ENCODE measurements around the gene NTRK2. TPM values are rescaled to one million over a fixed set of nuclear protein-coding genes. Genes with fewer than 3 reads are reported as not detected.

Gene NTRK2
- total and polyA plus RNA-seq, 2 experiments from 2014 or later: 0.03 TPM; not detected in 1

GRCh38 chr9:84694248-84694647, 24.7 kb downstream of the NTRK2 start:
- no peaks in the 10 kb centered on the region for H3K27me3 ChIP-seq (ENCODE audit: insufficient read depth)
- no peaks in the 10 kb centered on the region for H3K36me3 Mint-ChIP-seq (ENCODE audit: low read depth)
- no peak overlapping the region for H2AFZ ChIP-seq
- no peaks in the 10 kb centered on the region for H3K4me1 ChIP-seq (ENCODE audit: insufficient read depth)
- no peaks in the 10 kb centered on the region for H4K20me1 ChIP-seq (replicated peaks; ENCODE audit: insufficient read depth)
- H3K9me3 Mint-ChIP-seq: no peaks in the 10 kb centered on the region
- H3K27ac ChIP-seq (ENCODE audit: low read depth): no peak overlapping the region
- peaks cover 3% of the 10 kb centered on the region for H3K27me3 Mint-ChIP-seq (ENCODE audit: insufficient read depth, low read depth, poor library complexity)
- H3K4me3 Mint-ChIP-seq: no peak overlapping the region
- H3K27ac Mint-ChIP-seq: no peak overlapping the region
- H3K4me1 Mint-ChIP-seq: peaks cover 7% of the 10 kb centered on the region
- no peak for TF ChIP-seq ZNF114 (CRISPR knock-in tag; IDR thresholded peaks at IDR 0.05)
- TF ChIP-seq POLR2AphosphoS5 (IDR thresholded peaks at IDR 0.05; ENCODE audit: low read depth): no peak
- no peak for TF ChIP-seq JUNB (IDR thresholded peaks at IDR 0.05; ENCODE audit: unreplicated experiment)
- H3K9me2 ChIP-seq (ENCODE audit: insufficient read depth): no peaks in the 10 kb centered on the region
- H3K4me3 ChIP-seq: no peak overlapping the region
- H3F3A ChIP-seq (replicated peaks; ENCODE audit: low read depth): no peaks in the 10 kb centered on the region
- no peaks in the 10 kb centered on the region for H3K79me2 ChIP-seq (replicated peaks; ENCODE audit: insufficient read depth)
- DNase-seq (ENCODE audit: low spot score): peak; percentile 23
- ATAC-seq: peak; percentile 49
- H3K4me2 ChIP-seq: 0 out of 2 replicates have a peak overlapping the region, but pooled peaks have one; percentile 25
- no peaks in the 10 kb centered on the region for H3K36me3 ChIP-seq (ENCODE audit: insufficient read depth)

GRCh38 chr9:84697042-84697441, 27.5 kb downstream of the NTRK2 start:
- DNase-seq (ENCODE audit: low spot score) (no peak), ATAC-seq (peak; percentile 21; the same call in 2 of the 3 replicates)
- H3K4me3 ChIP-seq: no peak overlapping the region
- H2AFZ ChIP-seq: no peak overlapping the region
- Mint-ChIP-seq H3K4me1 (peaks cover 9% of the 10 kb centered on the region), H3K4me3 (no peak overlapping the region), H3K27me3 (ENCODE audit: insufficient read depth, low read depth, poor library complexity) (peaks cover 3% of the 10 kb centered on the region), H3K36me3 (ENCODE audit: low read depth) (no peaks in the 10 kb centered on the region), H3K27ac (no peak overlapping the region), H3K9me3 (no peaks in the 10 kb centered on the region)
- H3K4me1 ChIP-seq (ENCODE audit: insufficient read depth): no peaks in the 10 kb centered on the region; the same call in 1 of the 2 replicates
- H3F3A ChIP-seq (replicated peaks; ENCODE audit: low read depth): no peaks in the 10 kb centered on the region
- no peaks in the 10 kb centered on the region for H3K36me3 ChIP-seq (ENCODE audit: insufficient read depth)
- no peaks in the 10 kb centered on the region for H3K27me3 ChIP-seq (ENCODE audit: insufficient read depth)
- H3K9me2 ChIP-seq (ENCODE audit: insufficient read depth): no peaks in the 10 kb centered on the region
- H3K4me2 ChIP-seq: no peak overlapping the region
- no peak overlapping the region for H3K27ac ChIP-seq (ENCODE audit: low read depth)
- no peak for TF ChIP-seq EZH2phosphoT487 (IDR thresholded peaks at IDR 0.05; ENCODE audit: unreplicated experiment)
- no peak for TF ChIP-seq ZNF114 (CRISPR knock-in tag; IDR thresholded peaks at IDR 0.05)
- no peak for TF ChIP-seq CREB1 (CRISPR knock-in tag; IDR thresholded peaks at IDR 0.05; ENCODE audit: low read depth)
- TF ChIP-seq REST (IDR thresholded peaks at IDR 0.05; ENCODE audit: unreplicated experiment): no peak
- H3K79me2 ChIP-seq (replicated peaks; ENCODE audit: insufficient read depth): no peaks in the 10 kb centered on the region
- no peaks in the 10 kb centered on the region for H4K20me1 ChIP-seq (replicated peaks; ENCODE audit: insufficient read depth)

- Histone ChIP-seq H3F3A (replicated peaks; ENCODE audit: low read depth) (no peaks in the 10 kb centered on the region), H4K20me1 (replicated peaks; ENCODE audit: insufficient read depth) (no peaks in the 10 kb centered on the region), H3K79me2 (replicated peaks; ENCODE audit: insufficient read depth) (no peaks in the 10 kb centered on the region), H3K4me1 (ENCODE audit: insufficient read depth) (no peaks in the 10 kb centered on the region; the same call in 1 of the 2 replicates), H3K36me3 (ENCODE audit: insufficient read depth) (no peaks in the 10 kb centered on the region), H2AFZ (no peak overlapping the region), H3K9me2 (ENCODE audit: insufficient read depth) (no peaks in the 10 kb centered on the region), H3K27ac (ENCODE audit: low read depth) (no peak overlapping the region), H3K4me3 (no peak overlapping the region), H3K27me3 (ENCODE audit: insufficient read depth) (no peaks in the 10 kb centered on the region), H3K4me2 (no peak overlapping the region)
- no peaks in the 10 kb centered on the region for H3K36me3 Mint-ChIP-seq (ENCODE audit: low read depth)
- no peak overlapping the region for H3K27ac Mint-ChIP-seq
- H3K9me3 Mint-ChIP-seq: no peaks in the 10 kb centered on the region
- H3K4me1 Mint-ChIP-seq: peaks cover 9% of the 10 kb centered on the region
- H3K27me3 Mint-ChIP-seq (ENCODE audit: insufficient read depth, low read depth, poor library complexity): peaks cover 3% of the 10 kb centered on the region
- DNase-seq (ENCODE audit: low spot score) (peak; percentile 94), ATAC-seq (peak; percentile 98)
- H3K4me3 Mint-ChIP-seq: no peak overlapping the region
- no peak for TF ChIP-seq ETS1 (IDR thresholded peaks at IDR 0.05)
These were observed 28.1 kb downstream of the NTRK2 start for GRCh38 chr9:84697509-84698114.

Data from GM23338 (cell line).